NCI-H2107 (cell line): ENCODE measurements around the gene NPHS1.

Experiments used
- DNase-seq: peaks from one replicate; lab custom pipeline; 2025; lab: John Stamatoyannopoulos, UW

The NPHS1 gene

DNA sequence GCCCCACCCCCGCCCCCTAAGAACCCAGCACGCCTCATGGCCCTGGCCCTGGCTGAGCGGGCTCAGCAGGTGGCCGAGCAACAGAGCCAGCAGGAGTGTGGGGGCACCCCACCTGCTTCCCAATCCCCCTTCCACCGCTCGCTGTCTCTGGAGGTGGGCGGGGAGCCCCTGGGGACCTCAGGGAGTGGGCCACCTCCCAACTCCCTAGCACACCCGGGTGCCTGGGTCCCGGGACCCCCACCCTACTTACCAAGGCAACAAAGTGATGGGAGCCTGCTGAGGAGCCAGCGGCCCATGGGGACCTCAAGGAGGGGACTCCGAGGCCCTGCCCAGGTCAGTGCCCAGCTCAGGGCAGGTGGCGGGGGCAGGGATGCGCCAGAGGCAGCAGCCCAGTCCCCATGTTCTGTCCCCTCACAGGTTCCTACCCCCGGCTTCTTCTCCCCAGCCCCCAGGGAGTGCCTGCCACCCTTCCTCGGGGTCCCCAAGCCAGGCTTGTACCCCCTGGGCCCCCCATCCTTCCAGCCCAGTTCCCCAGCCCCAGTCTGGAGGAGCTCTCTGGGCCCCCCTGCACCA is 65.0 kb downstream of the NPHS1 start:
- DNase-seq: no peak

DNA sequence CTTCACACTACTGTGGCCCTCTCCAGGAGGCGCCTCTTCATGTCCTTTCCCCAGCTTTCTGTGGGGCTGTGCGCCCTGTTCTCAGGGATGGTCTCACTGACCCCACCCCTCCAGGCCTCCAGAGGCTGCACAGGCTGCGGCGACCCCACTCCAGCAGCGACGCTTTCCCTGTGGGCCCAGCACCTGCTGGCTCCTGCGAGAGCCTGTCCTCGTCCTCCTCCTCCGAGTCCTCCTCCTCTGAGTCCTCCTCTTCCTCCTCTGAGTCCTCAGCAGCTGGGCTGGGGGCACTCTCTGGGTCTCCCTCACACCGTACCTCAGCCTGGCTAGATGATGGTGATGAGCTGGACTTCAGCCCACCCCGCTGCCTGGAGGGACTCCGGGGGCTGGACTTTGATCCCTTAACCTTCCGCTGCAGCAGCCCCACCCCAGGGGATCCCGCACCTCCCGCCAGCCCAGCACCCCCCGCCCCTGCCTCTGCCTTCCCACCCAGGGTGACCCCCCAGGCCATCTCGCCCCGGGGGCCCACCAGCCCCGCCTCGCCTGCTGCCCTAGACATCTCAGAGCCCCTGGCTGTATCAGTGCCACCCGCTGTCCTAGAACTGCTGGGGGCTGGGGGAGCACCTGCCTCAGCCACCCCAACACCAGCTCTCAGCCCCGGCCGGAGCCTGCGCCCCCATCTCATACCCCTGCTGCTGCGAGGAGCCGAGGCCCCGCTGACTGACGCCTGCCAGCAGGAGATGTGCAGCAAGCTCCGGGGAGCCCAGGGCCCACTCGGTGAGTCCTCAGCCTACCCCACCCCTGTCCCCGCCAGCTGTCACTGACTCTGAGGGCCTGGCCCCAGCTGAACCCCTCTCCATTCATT is 65.8 kb downstream of the NPHS1 start:
- DNase-seq: no peak

DNA sequence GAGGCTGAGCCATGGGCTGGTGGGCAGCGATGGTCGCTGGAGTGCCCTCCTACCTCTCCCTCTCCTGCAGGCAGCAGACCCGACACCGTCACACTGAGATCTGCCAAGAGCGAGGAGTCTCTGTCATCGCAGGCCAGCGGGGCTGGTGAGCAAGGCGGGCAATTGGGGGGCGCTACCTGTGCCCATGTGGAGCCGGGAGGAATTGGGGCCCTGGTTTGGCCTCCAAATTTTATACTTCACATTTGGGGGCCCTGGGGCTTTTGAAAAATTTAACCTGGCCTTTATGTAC is 67.0 kb downstream of the NPHS1 start:
- DNase-seq: no peak

GRCh38 chr19:35784503-35785338 is 67.6 kb downstream of the NPHS1 start:
- no peak for DNase-seq

DNA sequence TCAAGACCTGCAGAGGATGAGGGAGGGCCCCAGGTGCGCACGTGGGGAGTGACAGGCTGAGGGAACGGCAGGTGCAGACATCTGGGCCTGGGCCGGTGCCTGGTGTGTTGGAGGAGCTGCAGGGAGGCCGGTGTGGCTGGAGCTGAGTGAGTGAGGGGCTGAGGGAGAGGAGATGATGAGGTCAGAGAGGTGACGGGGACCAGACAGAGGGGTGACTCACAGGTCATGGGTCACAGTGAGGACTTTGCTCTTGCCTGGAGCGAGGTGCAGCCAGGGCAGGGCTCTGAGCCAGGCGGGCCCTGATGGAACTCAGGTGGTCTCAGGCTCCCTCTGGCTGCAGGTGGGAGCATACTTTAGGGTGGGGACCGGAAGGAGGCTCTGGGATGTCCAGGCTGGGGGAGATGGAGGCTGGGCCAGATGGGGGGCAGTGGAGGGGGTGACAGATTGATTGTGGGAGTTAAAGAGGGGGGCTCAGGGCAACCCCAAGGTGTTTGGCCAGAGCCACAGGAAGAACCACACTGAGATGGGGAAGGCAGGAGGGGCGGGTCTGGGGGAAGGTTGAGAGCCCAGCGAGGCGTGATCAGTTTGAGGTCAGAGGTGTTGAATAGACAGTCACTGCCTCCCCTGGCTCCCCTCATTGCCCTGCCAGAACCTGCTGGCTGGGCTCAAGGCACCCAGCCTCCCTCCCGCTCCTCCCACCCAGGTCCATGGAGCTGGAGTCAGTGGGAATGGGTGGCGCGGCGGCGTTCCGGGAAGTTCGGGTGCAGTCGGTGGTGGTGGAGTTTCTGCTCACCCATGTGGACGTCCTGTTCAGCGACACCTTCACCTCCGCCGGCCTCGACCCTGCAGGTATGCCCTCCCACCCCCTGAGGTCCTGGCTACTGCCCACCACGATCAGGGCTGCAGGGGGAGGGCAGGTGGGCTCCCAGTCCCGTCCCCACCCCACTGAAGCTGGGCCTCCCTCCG is 68.6 kb downstream of the NPHS1 start:
- no peak for DNase-seq

DNA sequence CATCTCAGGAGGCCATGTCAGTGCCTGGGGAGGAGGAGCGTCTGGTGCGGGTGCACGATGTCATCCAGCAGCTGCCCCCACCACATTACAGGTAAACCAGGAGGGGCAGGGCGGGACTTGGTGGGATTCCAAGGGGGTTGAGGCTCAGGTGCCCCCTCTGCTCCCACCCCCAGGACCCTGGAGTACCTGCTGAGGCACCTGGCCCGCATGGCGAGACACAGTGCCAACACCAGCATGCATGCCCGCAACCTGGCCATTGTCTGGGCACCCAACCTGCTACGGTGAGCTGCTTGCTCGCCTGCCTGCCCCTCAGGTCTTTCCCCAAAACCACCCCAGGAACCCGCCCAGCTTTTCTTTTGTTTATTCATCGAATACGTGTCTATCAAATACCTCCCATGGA is 69.7 kb downstream of the NPHS1 start:
- DNase-seq: no peak

- DNase-seq: no peak
These were observed 70.7 kb downstream of the NPHS1 start for GRCh38 chr19:35781650-35782049.

DNA sequence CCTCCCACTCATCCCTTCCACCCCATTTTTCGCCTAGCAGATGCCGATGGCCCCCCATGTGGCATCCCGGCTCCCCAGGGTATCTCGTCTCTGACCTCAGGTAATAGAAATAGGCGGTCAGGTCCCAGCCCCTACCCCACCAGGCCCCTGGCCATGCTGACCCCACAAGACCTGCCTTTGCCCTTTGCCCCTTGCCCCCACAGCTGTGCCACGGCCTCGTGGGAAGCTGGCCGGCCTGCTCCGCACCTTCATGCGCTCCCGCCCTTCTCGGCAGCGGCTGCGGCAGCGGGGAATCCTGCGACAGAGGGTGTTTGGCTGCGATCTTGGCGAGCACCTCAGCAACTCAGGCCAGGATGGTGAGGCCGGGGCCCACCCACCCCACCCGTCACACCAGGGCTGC is 71.6 kb downstream of the NPHS1 start:
- no peak for DNase-seq

DNA sequence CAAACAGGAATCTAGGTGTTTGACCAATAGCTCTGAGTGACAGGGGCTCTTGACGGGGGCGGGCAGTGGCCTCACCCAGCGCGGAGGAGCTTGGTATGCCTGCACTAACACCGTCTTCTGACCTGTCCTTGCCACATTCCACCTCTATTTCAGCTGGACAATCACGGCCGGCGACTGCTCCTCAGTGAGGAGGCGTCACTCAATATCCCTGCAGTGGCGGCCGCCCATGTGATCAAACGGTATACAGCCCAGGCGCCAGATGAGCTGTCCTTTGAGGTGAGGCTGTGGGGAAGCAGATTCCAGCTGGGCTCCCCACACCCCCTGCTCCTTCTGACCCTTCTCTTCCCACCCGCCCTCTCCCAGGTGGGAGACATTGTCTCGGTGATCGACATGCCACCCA is 72.2 kb downstream of the NPHS1 start:
- DNase-seq: no peak

GRCh38 chr19:35779033-35779432 is 73.3 kb downstream of the NPHS1 start:
- DNase-seq: no peak

- DNase-seq: no peak
These were observed 74.3 kb downstream of the NPHS1 start for GRCh38 chr19:35777961-35778360.

GRCh38 chr19:35777086-35777841 is 75.0 kb downstream of the NPHS1 start:
- no peak for DNase-seq

DNA sequence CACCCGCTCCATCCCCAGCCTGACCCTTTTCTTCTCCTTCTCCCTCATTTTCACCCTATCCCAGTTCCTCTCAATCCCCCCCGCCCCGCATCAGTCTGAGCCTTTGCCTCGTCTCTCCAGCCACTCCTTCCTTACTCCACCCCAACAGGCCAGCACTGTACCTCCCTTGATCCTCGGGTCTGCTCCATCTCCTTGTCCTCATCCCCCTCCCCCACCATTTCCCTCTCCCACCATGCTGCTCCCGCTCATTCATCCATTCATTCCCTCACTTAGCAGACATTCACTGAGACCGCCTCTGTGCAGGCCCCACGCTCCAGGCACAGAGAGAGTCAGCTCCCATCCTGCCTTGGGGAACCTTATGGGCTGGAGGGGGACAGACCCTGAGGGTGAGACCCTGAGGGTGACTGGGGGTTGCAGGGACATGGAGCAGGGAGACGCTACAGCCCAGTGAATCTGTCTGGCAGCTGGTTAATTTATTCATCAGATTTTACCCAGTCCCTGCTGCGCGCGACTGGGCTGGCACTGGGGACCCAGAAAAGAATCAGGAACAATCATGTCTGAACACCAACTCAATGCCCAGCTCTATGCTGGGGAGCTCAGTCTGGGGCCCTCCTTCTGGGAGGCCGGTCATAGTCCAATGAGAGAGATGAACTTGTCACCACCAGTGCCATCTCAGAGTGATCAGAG is 76.1 kb downstream of the NPHS1 start:
- no peak for DNase-seq
